Neural cell (in vitro differentiated cells): ENCODE data around the gene CEP192.

Source experiments
- EZH2 ChIP-seq: fragments of 200-600, 300-800 bp; shearing (Covaris generic), sonication (generic); IDR thresholded peaks from 2 replicates; pipeline ENCODE4 v1.6.1; 2014; ENCODE audit warnings: antibody characterized with exemption, low read length, borderline replicate concordance, mild to moderate bottlenecking; ENCODE audit not compliant: insufficient read depth, poor library complexity, severe bottlenecking
- POLR2AphosphoS5 ChIP-seq: IDR thresholded peaks from 2 replicates; pipeline ENCODE4 v1.6.1; 2012
- TAF1 ChIP-seq: IDR thresholded peaks from 2 replicates; pipeline ENCODE4 v1.6.1; 2012; ENCODE audit warnings: low read depth
- TF ChIP-seq, protein P1 (sequence below): fragments of 450-650 bp; IDR thresholded peaks from 2 replicates; pipeline ENCODE4 v1.5.1; 2014; ENCODE audit warnings: antibody characterized with exemption, mild to moderate bottlenecking, moderate library complexity; ENCODE audit not compliant: poor library complexity, severe bottlenecking
- TF ChIP-seq, protein P2 (sequence below): IDR thresholded peaks from 2 replicates; pipeline ENCODE4 v1.6.1; 2012; ENCODE audit warnings: borderline replicate concordance

DNA sequence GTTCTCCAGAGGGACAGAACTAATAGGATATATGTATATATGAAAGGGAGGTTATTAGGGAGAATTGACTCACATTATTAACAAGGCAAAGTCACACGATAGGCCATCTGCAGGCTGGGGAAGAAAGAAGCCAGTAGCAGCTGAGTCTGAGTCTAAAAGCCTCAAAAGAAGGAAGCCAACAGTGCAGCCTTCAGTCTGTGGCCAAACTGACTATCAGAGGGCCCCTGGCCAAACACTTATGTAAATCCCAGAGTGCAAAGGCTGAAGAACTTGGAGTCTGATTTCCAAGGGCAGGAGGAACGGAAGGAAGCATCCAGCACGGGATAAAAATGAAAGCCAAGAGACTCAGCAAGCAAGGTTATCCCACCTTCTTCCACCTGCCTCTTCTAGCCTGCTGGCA, 119.4 kb downstream of the CEP192 start:
- no peak for TF ChIP-seq TAF1
- TF ChIP-seq, protein P1, sequence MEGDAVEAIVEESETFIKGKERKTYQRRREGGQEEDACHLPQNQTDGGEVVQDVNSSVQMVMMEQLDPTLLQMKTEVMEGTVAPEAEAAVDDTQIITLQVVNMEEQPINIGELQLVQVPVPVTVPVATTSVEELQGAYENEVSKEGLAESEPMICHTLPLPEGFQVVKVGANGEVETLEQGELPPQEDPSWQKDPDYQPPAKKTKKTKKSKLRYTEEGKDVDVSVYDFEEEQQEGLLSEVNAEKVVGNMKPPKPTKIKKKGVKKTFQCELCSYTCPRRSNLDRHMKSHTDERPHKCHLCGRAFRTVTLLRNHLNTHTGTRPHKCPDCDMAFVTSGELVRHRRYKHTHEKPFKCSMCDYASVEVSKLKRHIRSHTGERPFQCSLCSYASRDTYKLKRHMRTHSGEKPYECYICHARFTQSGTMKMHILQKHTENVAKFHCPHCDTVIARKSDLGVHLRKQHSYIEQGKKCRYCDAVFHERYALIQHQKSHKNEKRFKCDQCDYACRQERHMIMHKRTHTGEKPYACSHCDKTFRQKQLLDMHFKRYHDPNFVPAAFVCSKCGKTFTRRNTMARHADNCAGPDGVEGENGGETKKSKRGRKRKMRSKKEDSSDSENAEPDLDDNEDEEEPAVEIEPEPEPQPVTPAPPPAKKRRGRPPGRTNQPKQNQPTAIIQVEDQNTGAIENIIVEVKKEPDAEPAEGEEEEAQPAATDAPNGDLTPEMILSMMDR, result no peak
- TF ChIP-seq, protein P2, sequence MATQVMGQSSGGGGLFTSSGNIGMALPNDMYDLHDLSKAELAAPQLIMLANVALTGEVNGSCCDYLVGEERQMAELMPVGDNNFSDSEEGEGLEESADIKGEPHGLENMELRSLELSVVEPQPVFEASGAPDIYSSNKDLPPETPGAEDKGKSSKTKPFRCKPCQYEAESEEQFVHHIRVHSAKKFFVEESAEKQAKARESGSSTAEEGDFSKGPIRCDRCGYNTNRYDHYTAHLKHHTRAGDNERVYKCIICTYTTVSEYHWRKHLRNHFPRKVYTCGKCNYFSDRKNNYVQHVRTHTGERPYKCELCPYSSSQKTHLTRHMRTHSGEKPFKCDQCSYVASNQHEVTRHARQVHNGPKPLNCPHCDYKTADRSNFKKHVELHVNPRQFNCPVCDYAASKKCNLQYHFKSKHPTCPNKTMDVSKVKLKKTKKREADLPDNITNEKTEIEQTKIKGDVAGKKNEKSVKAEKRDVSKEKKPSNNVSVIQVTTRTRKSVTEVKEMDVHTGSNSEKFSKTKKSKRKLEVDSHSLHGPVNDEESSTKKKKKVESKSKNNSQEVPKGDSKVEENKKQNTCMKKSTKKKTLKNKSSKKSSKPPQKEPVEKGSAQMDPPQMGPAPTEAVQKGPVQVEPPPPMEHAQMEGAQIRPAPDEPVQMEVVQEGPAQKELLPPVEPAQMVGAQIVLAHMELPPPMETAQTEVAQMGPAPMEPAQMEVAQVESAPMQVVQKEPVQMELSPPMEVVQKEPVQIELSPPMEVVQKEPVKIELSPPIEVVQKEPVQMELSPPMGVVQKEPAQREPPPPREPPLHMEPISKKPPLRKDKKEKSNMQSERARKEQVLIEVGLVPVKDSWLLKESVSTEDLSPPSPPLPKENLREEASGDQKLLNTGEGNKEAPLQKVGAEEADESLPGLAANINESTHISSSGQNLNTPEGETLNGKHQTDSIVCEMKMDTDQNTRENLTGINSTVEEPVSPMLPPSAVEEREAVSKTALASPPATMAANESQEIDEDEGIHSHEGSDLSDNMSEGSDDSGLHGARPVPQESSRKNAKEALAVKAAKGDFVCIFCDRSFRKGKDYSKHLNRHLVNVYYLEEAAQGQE, result no peak
- no peak for TF ChIP-seq POLR2AphosphoS5
- TF ChIP-seq EZH2, result no peak
